K562 (cell line): Measurements from ENCODE around the gene LASP1. TPM values are rescaled to one million over a fixed set of nuclear protein-coding genes. Genes with fewer than 3 reads are reported as not detected.

Source experiments
- MGA ChIP-seq: fragments of 450-650 bp; IDR thresholded peaks from 2 replicates; pipeline ENCODE4 v1.6.1; 2016; ENCODE audit warnings: mild to moderate bottlenecking, moderate library complexity
- NRF1 ChIP-seq, 2 experiments: fragments of 450-650 bp; IDR thresholded peaks in 1 of 2; conservative IDR thresholded peaks in 1 of 2; 2 replicates each; pipeline ENCODE4 v1.6.1; 2014; ENCODE audit warnings: mild to moderate bottlenecking in 2 of 2
- RFX1 ChIP-seq: fragments of 450-650 bp; IDR thresholded peaks from 2 replicates; pipeline ENCODE4 v1.6.1; 2016; ENCODE audit warnings: mild to moderate bottlenecking, moderate library complexity
- TGIF2 ChIP-seq: sonication (generic); formaldehyde crosslinking; IDR thresholded peaks from 2 replicates; pipeline ENCODE4 v1.8.1; 2022; ENCODE audit warnings: mild to moderate bottlenecking, missing genetic modification reagents, moderate library complexity
- polyA plus RNA-seq, 8 experiments: library from polyadenylated mRNA; depleted of rRNA in 4 of 8; stranded (reverse) in 5 of 8; unstranded in 3 of 8; fragments of >200 nt; fragmentation: Nextera tagmentation in 2 of 8; fragmentation: Illumina TruSeq in 1 of 8; extraction: Ambion mirVana in 2 of 8; extraction: Trizol in 1 of 8; gene quantifications; 2 replicates each; pipeline versions ENCODE4 v1.2.1 to v1.2.3, GENCODE V29; 2011 to 2014; ENCODE audit warnings: inconsistent platforms in 1 of 8, missing spikeins in 1 of 8
- total RNA-seq, 7 experiments: library from RNA; depleted of rRNA in 6 of 7; stranded (reverse); fragments of >200 nt in 6 of 7; fragmentation: Illumina TruSeq in 2 of 7; extraction: Trizol in 2 of 7; gene quantifications; 2 replicates each; pipeline versions ENCODE4 v1.2.1 to v1.2.3, GENCODE V29; 2011 to 2021; ENCODE audit warnings: low replicate concordance in 1 of 7
- TF ChIP-seq, protein P1 (sequence below): sonication (generic); formaldehyde crosslinking; IDR thresholded peaks from 2 replicates; pipeline ENCODE4 v1.8.1; 2023; ENCODE audit warnings: missing genetic modification reagents, mild to moderate bottlenecking, borderline replicate concordance

The LASP1 gene
- total and polyA plus RNA-seq, 9 of the 15 experiments (the other 6 are each of a cell fraction or from before 2014, with no cell fraction given) = 23.0 to 125 (median 55.3) TPM

DNA sequence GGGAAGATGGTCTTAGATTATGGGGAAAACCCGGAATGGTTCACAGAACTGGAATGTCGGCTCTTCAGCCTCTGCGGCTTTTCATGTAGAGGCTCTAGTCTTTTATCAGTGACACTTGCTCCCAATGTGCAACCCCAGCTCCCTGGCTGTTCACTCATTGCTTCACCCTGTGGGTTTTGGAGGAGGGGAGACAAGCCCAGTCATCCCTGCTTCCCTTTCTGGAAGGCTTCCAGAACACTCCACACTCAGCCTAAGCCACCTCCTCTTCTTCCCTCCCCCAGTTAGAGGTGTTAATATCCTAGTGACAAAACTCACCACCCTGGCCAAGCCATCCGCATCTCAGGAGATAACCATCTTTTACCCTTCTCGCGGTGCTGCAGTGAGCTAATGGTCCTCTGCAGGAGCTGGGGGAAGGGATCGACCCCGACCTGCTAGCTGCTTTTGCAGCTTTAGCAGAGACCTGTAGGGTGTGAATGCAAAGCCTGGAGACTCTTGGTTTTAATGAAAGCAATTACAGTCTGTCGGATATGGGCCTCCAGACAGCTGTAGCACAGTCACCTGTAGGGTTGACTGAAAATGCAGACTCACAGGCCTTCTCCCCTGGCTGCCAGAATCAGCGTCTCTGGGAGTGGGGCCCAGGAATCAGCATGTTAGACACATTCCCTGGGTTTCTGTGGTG is 31.3 kb downstream of the LASP1 start (continued):
- TF ChIP-seq MGA (no peak), NRF1 (conservative IDR thresholded peaks at IDR 0.05 in 1 of 2, IDR thresholded peaks at IDR 0.05 in 1 of 2) (peak in 1 of 2 experiments; percentile 55; a peak in 3 of 4 replicates), RFX1 (no peak), TGIF2 (CRISPR knock-in tag) (no peak)
- TF ChIP-seq, protein P1, sequence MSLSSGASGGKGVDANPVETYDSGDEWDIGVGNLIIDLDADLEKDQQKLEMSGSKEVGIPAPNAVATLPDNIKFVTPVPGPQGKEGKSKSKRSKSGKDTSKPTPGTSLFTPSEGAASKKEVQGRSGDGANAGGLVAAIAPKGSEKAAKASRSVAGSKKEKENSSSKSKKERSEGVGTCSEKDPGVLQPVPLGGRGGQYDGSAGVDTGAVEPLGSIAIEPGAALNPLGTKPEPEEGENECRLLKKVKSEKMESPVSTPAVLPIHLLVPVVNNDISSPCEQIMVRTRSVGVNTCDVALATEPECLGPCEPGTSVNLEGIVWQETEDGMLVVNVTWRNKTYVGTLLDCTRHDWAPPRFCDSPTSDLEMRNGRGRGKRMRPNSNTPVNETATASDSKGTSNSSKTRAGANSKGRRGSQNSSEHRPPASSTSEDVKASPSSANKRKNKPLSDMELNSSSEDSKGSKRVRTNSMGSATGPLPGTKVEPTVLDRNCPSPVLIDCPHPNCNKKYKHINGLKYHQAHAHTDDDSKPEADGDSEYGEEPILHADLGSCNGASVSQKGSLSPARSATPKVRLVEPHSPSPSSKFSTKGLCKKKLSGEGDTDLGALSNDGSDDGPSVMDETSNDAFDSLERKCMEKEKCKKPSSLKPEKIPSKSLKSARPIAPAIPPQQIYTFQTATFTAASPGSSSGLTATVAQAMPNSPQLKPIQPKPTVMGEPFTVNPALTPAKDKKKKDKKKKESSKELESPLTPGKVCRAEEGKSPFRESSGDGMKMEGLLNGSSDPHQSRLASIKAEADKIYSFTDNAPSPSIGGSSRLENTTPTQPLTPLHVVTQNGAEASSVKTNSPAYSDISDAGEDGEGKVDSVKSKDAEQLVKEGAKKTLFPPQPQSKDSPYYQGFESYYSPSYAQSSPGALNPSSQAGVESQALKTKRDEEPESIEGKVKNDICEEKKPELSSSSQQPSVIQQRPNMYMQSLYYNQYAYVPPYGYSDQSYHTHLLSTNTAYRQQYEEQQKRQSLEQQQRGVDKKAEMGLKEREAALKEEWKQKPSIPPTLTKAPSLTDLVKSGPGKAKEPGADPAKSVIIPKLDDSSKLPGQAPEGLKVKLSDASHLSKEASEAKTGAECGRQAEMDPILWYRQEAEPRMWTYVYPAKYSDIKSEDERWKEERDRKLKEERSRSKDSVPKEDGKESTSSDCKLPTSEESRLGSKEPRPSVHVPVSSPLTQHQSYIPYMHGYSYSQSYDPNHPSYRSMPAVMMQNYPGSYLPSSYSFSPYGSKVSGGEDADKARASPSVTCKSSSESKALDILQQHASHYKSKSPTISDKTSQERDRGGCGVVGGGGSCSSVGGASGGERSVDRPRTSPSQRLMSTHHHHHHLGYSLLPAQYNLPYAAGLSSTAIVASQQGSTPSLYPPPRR = no peak
